DND-41 (cell line): Measurements from ENCODE around the gene ATOX1.
"Not testable (repeated sequence)": the region's sequence is repeated elsewhere in the genome, so short reads cannot be mapped to it uniquely, and the experiment has no call there.

Source experiments
- ATAC-seq: fragments of 200-7000 bp; cut with Tn5 transposase; 3 replicates; pipeline ENCODE4 v1.9.1; 2021; ENCODE audit warnings: low read depth; ENCODE audit not compliant: insufficient read depth
- DNase-seq: peaks from one replicate; pipeline ENCODE4 v3.0.0-alpha.2; 2020
- H2AFZ ChIP-seq: 2 replicates; pipeline ENCODE4 v1.6.0; 2012; ENCODE audit warnings: low read depth, low read length
- H3K27ac ChIP-seq: 2 replicates; pipeline ENCODE4 v1.5.1; 2012; ENCODE audit warnings: low read length, inconsistent platforms
- H3K27me3 ChIP-seq: fragments of 200-600 bp; sonication (generic); 2 replicates; pipeline ENCODE4 v1.6.0; 2012; ENCODE audit warnings: low read length, mild to moderate bottlenecking, inconsistent platforms; ENCODE audit not compliant: insufficient read depth, poor library complexity
- H3K36me3 ChIP-seq: 2 replicates; pipeline ENCODE4 v1.5.1; 2012; ENCODE audit warnings: low read length, inconsistent platforms; ENCODE audit not compliant: insufficient read depth
- H3K4me1 ChIP-seq: 2 replicates; pipeline ENCODE4 v1.5.1; 2012; ENCODE audit warnings: mild to moderate bottlenecking, low read length; ENCODE audit not compliant: insufficient read depth
- H3K4me2 ChIP-seq: 2 replicates; pipeline ENCODE4 v1.6.0; 2012; ENCODE audit warnings: mild to moderate bottlenecking, moderate library complexity, low read length, inconsistent platforms; ENCODE audit not compliant: insufficient read depth
- H3K4me3 ChIP-seq, 2 experiments: fragments of 200-600 bp in 1 of 2; shearing (Covaris generic) in 1 of 2; 2 replicates each; pipeline ENCODE4 v1.5.1; 2012 to 2016; ENCODE audit warnings: inconsistent platforms in 2 of 2, low read length in 2 of 2, mild to moderate bottlenecking in 2 of 2, low read depth in 1 of 2, moderate library complexity in 1 of 2
- H3K79me2 ChIP-seq: 2 replicates; pipeline ENCODE4 v1.6.0; 2012; ENCODE audit warnings: low read length, inconsistent platforms; ENCODE audit not compliant: insufficient read depth
- H3K9ac ChIP-seq: 2 replicates; pipeline ENCODE4 v1.6.0; 2012; ENCODE audit warnings: low read depth, mild to moderate bottlenecking, inconsistent platforms, low read length, moderate library complexity
- H3K9me3 ChIP-seq: 2 replicates; pipeline ENCODE4 v1.5.1; 2012; ENCODE audit warnings: low read length, moderate library complexity, mild to moderate bottlenecking, inconsistent platforms; ENCODE audit not compliant: insufficient read depth, severe bottlenecking
- H4K20me1 ChIP-seq: 2 replicates; pipeline ENCODE4 v1.6.0; 2012; ENCODE audit warnings: low read length; ENCODE audit not compliant: insufficient read depth
- EZH2 ChIP-seq: IDR thresholded peaks from 3 replicates; pipeline ENCODE4 v1.6.1; 2012; ENCODE audit warnings: borderline replicate concordance, low read depth, mild to moderate bottlenecking, moderate library complexity, low read length, inconsistent platforms; ENCODE audit not compliant: severe bottlenecking
- TF ChIP-seq, protein P1 (sequence below): IDR thresholded peaks from 2 replicates; pipeline ENCODE4 v1.5.1; 2012; ENCODE audit warnings: borderline replicate concordance, low read length, moderate library complexity, mild to moderate bottlenecking; ENCODE audit not compliant: poor library complexity, severe bottlenecking; ENCODE audit errors: extremely low read depth

Gene ATOX1

GRCh38 chr5:151700296-151700695 lies 58.1 kb downstream of the ATOX1 start:
- H3K4me2 ChIP-seq: no peak overlapping the region
- H2AFZ ChIP-seq: no peak overlapping the region
- ATAC-seq (no peak), DNase-seq (no peak)
- no peak overlapping the region for H3K27ac ChIP-seq
- no peaks in the 10 kb centered on the region; the same call in 1 of the 2 replicates for H4K20me1 ChIP-seq
- no peaks in the 10 kb centered on the region for H3K79me2 ChIP-seq
- peaks cover 4% of the 10 kb centered on the region for H3K27me3 ChIP-seq
- TF ChIP-seq EZH2: no peak
- TF ChIP-seq, protein P1, sequence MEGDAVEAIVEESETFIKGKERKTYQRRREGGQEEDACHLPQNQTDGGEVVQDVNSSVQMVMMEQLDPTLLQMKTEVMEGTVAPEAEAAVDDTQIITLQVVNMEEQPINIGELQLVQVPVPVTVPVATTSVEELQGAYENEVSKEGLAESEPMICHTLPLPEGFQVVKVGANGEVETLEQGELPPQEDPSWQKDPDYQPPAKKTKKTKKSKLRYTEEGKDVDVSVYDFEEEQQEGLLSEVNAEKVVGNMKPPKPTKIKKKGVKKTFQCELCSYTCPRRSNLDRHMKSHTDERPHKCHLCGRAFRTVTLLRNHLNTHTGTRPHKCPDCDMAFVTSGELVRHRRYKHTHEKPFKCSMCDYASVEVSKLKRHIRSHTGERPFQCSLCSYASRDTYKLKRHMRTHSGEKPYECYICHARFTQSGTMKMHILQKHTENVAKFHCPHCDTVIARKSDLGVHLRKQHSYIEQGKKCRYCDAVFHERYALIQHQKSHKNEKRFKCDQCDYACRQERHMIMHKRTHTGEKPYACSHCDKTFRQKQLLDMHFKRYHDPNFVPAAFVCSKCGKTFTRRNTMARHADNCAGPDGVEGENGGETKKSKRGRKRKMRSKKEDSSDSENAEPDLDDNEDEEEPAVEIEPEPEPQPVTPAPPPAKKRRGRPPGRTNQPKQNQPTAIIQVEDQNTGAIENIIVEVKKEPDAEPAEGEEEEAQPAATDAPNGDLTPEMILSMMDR: no peak
- H3K9me3 ChIP-seq: no peaks in the 10 kb centered on the region
- no peaks in the 10 kb centered on the region for H3K4me1 ChIP-seq
- H3K4me3 ChIP-seq: no peak overlapping the region
- H3K36me3 ChIP-seq: no peaks in the 10 kb centered on the region
- H3K9ac ChIP-seq: no peak overlapping the region

DNA sequence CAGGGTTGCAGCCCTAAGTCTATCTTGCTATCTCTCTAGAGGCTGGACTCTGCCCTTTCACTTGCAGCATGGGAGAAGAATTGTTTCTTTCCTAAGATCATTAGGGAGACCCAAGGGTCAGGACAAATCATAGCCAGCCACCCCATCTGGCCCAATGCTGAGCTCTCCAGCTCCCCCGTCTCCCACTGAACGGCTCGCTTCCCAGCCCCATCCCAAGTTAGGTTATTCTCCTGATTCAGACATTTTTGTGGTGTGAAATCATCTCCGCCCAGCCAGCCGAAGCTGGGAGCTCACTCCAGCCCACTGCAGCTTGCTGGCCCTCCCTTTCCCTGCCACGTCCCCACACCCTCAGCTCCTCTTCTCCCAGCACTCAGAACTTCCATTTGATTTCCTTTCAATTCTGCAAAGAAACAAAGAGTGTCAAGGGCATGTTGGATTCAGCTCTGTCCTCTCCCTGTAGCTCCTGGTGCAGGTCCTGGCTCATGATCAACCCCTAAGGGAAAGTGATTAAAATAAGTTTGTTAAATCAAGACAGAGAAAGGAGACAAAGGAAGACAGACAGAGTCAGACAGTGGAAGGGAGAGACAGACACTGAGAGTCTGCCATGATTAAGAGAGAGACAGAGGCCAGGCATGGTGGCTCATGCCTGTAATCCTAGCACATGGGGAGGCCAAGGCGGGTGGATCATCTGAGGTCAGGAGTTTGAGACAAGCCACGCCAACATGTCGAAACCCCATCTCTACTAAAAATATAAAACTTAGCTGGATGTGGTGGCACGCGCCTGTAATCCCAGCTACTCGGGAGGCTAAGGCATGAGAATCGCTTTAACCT lies 59.1 kb downstream of the ATOX1 start:
- Histone ChIP-seq H3K9ac (no peak overlapping the region), H3K4me1 (no peaks in the 10 kb centered on the region), H2AFZ (no peak overlapping the region), H3K27ac (no peak overlapping the region), H4K20me1 (no peaks in the 10 kb centered on the region; the same call in 1 of the 2 replicates), H3K79me2 (no peaks in the 10 kb centered on the region), H3K36me3 (no peaks in the 10 kb centered on the region), H3K4me2 (no peak overlapping the region), H3K27me3 (peaks cover 4% of the 10 kb centered on the region), H3K9me3 (no peaks in the 10 kb centered on the region), H3K4me3 (no peak overlapping the region)
- TF ChIP-seq, protein P1: no peak
- TF ChIP-seq EZH2: no peak
- ATAC-seq (no peak), DNase-seq (no peak)

DNA sequence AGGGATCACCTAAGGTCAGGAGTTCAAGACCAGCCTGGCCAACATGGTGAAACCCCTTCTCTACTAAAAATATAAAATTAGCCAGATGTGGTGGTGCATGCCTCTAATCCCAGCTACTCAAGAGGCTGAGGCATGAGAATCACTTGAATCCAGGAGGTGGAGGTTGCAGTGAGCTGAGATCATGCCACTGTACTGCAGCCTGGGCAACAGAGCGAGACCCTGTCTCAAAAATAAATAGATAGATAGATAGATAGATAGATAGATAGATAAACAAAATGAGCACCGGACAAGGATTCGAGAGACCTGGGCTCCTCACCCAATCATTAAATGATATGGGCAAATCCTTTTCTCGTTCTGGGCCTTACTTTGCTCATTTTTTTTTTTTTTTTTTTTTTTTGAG lies 60.4 kb downstream of the ATOX1 start:
- not testable (repeated sequence) for H3K27me3 ChIP-seq, H3K79me2 ChIP-seq, H3K9ac ChIP-seq, H2AFZ ChIP-seq, ATAC-seq, H3K4me1 ChIP-seq, DNase-seq, H3K4me3 ChIP-seq, H4K20me1 ChIP-seq, H3K36me3 ChIP-seq, H3K27ac ChIP-seq, H3K9me3 ChIP-seq, H3K4me2 ChIP-seq

GRCh38 chr5:151697452-151697851 lies 61.0 kb downstream of the ATOX1 start:
- Histone ChIP-seq H3K9ac (no peak overlapping the region), H3K9me3 (no peaks in the 10 kb centered on the region), H3K79me2 (no peaks in the 10 kb centered on the region), H3K4me3 (no peak overlapping the region), H3K4me2 (no peak overlapping the region), H3K27me3 (peaks cover under 1% of the 10 kb centered on the region), H3K36me3 (no peaks in the 10 kb centered on the region), H2AFZ (no peak overlapping the region), H3K27ac (no peak overlapping the region), H3K4me1 (no peaks in the 10 kb centered on the region), H4K20me1 (no peaks in the 10 kb centered on the region)
- TF ChIP-seq, protein P1: no peak
- no peak for TF ChIP-seq EZH2
- DNase-seq (no peak), ATAC-seq (no peak)
